Measurements from ENCODE around the gene WFDC6. TPM values are rescaled to one million over a fixed set of nuclear protein-coding genes. Genes with fewer than 3 reads are reported as not detected.

Gene WFDC6
- total RNA-seq, 1 experiment from 2014 or later, result not detected

- Mint-ChIP-seq H3K9me3 (ENCODE audit: unreplicated experiment) (peaks cover 9% of the 10 kb centered on the region), H3K36me3 (ENCODE audit: insufficient read depth, unreplicated experiment) (no peaks in the 10 kb centered on the region), H3K4me1 (ENCODE audit: low read depth, unreplicated experiment) (no peaks in the 10 kb centered on the region), H3K4me3 (ENCODE audit: unreplicated experiment) (no peak within 1 kb of the TSS), H3K27me3 (ENCODE audit: insufficient read depth, unreplicated experiment) (peaks cover 25% of the 10 kb centered on the region), H3K27ac (ENCODE audit: unreplicated experiment) (no peak within 1 kb of the TSS)
- no peaks in the 10 kb centered on the region for H3K4me1 ChIP-seq
- no peak within 1 kb of the TSS for H3K4me3 ChIP-seq (ENCODE audit: low read depth, low read length)
- ChIA-PET CTCF (interaction anchor here (0.8 kb wide), 1 partner anchor 256 kb away, joined by 4 read pairs; no protein-coding TSS in a partner anchor), POLR2A (no interaction called here)
- intact Hi-C loops (cut with micrococcal nuclease; ENCODE audit: unreplicated experiment), result no loop called here
- no peak for DNase-seq
- BruUV-seq (replicated peaks), result no TSS peak
- no peak for TF ChIP-seq CTCF (IDR thresholded peaks at IDR 0.05; ENCODE audit: insufficient read depth in 1 of 2, low read depth in 1 of 2, low read length in 1 of 2, severe bottlenecking in 1 of 2, unreplicated experiment in 1 of 2)
- H3K27me3 ChIP-seq (replicated peaks; ENCODE audit: control insufficient read depth, insufficient read depth, low read length), result no peaks in the 10 kb centered on the region; the same call in 1 of the 2 replicates
- H3K9me3 ChIP-seq, result no peaks in the 10 kb centered on the region
- H3K36me3 ChIP-seq (ENCODE audit: control insufficient read depth, insufficient read depth, low read length), result no peaks in the 10 kb centered on the region
Measured at GRCh38 chr20:45515147-45515913, 24.0 kb downstream of the WFDC6 start, which contains the start of gene SPINT3. SPINT3 (minus strand) TSS chr20:45515622; CDS start chr20:45515608, 14 bp downstream.

- Histone ChIP-seq H3K4me1 (no peaks in the 10 kb centered on the region; the same call in 1 of the 2 replicates), H3K36me3 (ENCODE audit: control insufficient read depth, insufficient read depth, low read length) (no peaks in the 10 kb centered on the region), H3K9me3 (peaks cover 8% of the 10 kb centered on the region), H3K27me3 (replicated peaks; ENCODE audit: control insufficient read depth, insufficient read depth, low read length) (no peaks in the 10 kb centered on the region; the same call in 1 of the 2 replicates), H3K4me3 (ENCODE audit: low read depth, low read length) (no peak overlapping the region)
- no TSS peak for BruUV-seq (replicated peaks)
- no peak overlapping the region for H3K27ac Mint-ChIP-seq (ENCODE audit: unreplicated experiment)
- no peak overlapping the region for H3K4me3 Mint-ChIP-seq (ENCODE audit: unreplicated experiment)
- TF ChIP-seq CTCF (IDR thresholded peaks at IDR 0.05; ENCODE audit: insufficient read depth in 1 of 2, low read depth in 1 of 2, low read length in 1 of 2, severe bottlenecking in 1 of 2, unreplicated experiment in 1 of 2), result no peak
- intact Hi-C loops (cut with micrococcal nuclease; ENCODE audit: unreplicated experiment), result no loop called here
- no peak for DNase-seq
- H3K9me3 Mint-ChIP-seq (ENCODE audit: unreplicated experiment), result peaks cover 9% of the 10 kb centered on the region
- CTCF ChIA-PET, result no interaction called here
- no peaks in the 10 kb centered on the region for H3K36me3 Mint-ChIP-seq (ENCODE audit: insufficient read depth, unreplicated experiment)
- POLR2A ChIA-PET, result no interaction called here
- H3K27me3 Mint-ChIP-seq (ENCODE audit: insufficient read depth, unreplicated experiment), result peaks cover 18% of the 10 kb centered on the region
- no peaks in the 10 kb centered on the region for H3K4me1 Mint-ChIP-seq (ENCODE audit: low read depth, unreplicated experiment)
Measured at GRCh38 chr20:45510242-45510862, 28.9 kb downstream of the WFDC6 start.

GRCh38 chr20:45509091-45509490 is 30.2 kb downstream of the WFDC6 start:
- no peaks in the 10 kb centered on the region for H3K4me1 Mint-ChIP-seq (ENCODE audit: low read depth, unreplicated experiment)
- no peak for TF ChIP-seq CTCF (IDR thresholded peaks at IDR 0.05; ENCODE audit: insufficient read depth in 1 of 2, low read depth in 1 of 2, low read length in 1 of 2, severe bottlenecking in 1 of 2, unreplicated experiment in 1 of 2)
- Histone ChIP-seq H3K27me3 (replicated peaks; ENCODE audit: control insufficient read depth, insufficient read depth, low read length) (no peaks in the 10 kb centered on the region; the same call in 1 of the 2 replicates), H3K9me3 (peaks cover 8% of the 10 kb centered on the region), H3K36me3 (ENCODE audit: control insufficient read depth, insufficient read depth, low read length) (no peaks in the 10 kb centered on the region), H3K4me3 (ENCODE audit: low read depth, low read length) (no peak overlapping the region), H3K4me1 (no peaks in the 10 kb centered on the region; the same call in 1 of the 2 replicates)
- H3K9me3 Mint-ChIP-seq (ENCODE audit: unreplicated experiment), result peaks cover 9% of the 10 kb centered on the region
- DNase-seq, result no peak
- intact Hi-C loops (cut with micrococcal nuclease; ENCODE audit: unreplicated experiment), result no loop called here
- no TSS peak for BruUV-seq (replicated peaks)
- POLR2A ChIA-PET, result no interaction called here
- CTCF ChIA-PET, result no interaction called here
- peaks cover 14% of the 10 kb centered on the region for H3K27me3 Mint-ChIP-seq (ENCODE audit: insufficient read depth, unreplicated experiment)
- no peaks in the 10 kb centered on the region for H3K36me3 Mint-ChIP-seq (ENCODE audit: insufficient read depth, unreplicated experiment)
- H3K4me3 Mint-ChIP-seq (ENCODE audit: unreplicated experiment), result no peak overlapping the region
- H3K27ac Mint-ChIP-seq (ENCODE audit: unreplicated experiment), result no peak overlapping the region

All from Caco-2 (cell line).